ENCODE data around the gene TEDC1.

The TEDC1 gene

GRCh38 chr14:105529319-105529568 is 38.2 kb downstream of the TEDC1 start:
- no peak overlapping the region for H3K9ac ChIP-seq (ENCODE audit: insufficient read length)
- no peaks in the 10 kb centered on the region for H3K36me3 ChIP-seq (ENCODE audit: insufficient read depth, low read length)
- TF ChIP-seq EZH2 (IDR thresholded peaks at IDR 0.05) (no peak), FOXP2 (optimal IDR thresholded peaks at IDR 0.05; ENCODE audit: control extremely low read depth, extremely low read length, insufficient read depth) (no peak), POLR2AphosphoS5 (IDR thresholded peaks at IDR 0.05; ENCODE audit: borderline replicate concordance, low read depth, low read length) (no peak)
- H3K27ac ChIP-seq, result no peak overlapping the region
- DNase-seq (ENCODE audit: low read depth, low spot score), result no peak
- no peaks in the 10 kb centered on the region for H3K9me3 ChIP-seq (ENCODE audit: low read depth, low read length)
- no peak overlapping the region for H3K4me3 ChIP-seq

GRCh38 chr14:105529569-105530284 is 38.7 kb downstream of the TEDC1 start:
- Histone ChIP-seq H3K27ac (no peak overlapping the region), H3K9me3 (ENCODE audit: low read depth, low read length) (no peaks in the 10 kb centered on the region), H3K4me3 (no peak overlapping the region), H3K36me3 (ENCODE audit: insufficient read depth, low read length) (no peaks in the 10 kb centered on the region), H3K9ac (ENCODE audit: insufficient read length) (no peak overlapping the region)
- TF ChIP-seq FOXP2 (optimal IDR thresholded peaks at IDR 0.05; ENCODE audit: control extremely low read depth, extremely low read length, insufficient read depth) (no peak), POLR2AphosphoS5 (IDR thresholded peaks at IDR 0.05; ENCODE audit: borderline replicate concordance, low read depth, low read length) (no peak), EZH2 (IDR thresholded peaks at IDR 0.05) (no peak)
- no peak for DNase-seq (ENCODE audit: low read depth, low spot score)

- Histone ChIP-seq H3K36me3 (ENCODE audit: insufficient read depth, low read length) (no peaks in the 10 kb centered on the region), H3K27ac (no peak overlapping the region), H3K9ac (ENCODE audit: insufficient read length) (no peak overlapping the region), H3K4me3 (no peak overlapping the region), H3K9me3 (ENCODE audit: low read depth, low read length) (no peaks in the 10 kb centered on the region)
- TF ChIP-seq POLR2AphosphoS5 (IDR thresholded peaks at IDR 0.05; ENCODE audit: borderline replicate concordance, low read depth, low read length) (no peak), FOXP2 (optimal IDR thresholded peaks at IDR 0.05; ENCODE audit: control extremely low read depth, extremely low read length, insufficient read depth) (no peak), EZH2 (IDR thresholded peaks at IDR 0.05) (no peak)
- DNase-seq (ENCODE audit: low read depth, low spot score), result no peak
Measured at GRCh38 chr14:105530285-105531087, 39.4 kb downstream of the TEDC1 start.

GRCh38 chr14:105531088-105531893 is 40.2 kb downstream of the TEDC1 start:
- H3K36me3 ChIP-seq (ENCODE audit: insufficient read depth, low read length), result no peaks in the 10 kb centered on the region
- no peak for TF ChIP-seq POLR2AphosphoS5 (IDR thresholded peaks at IDR 0.05; ENCODE audit: borderline replicate concordance, low read depth, low read length)
- TF ChIP-seq FOXP2 (optimal IDR thresholded peaks at IDR 0.05; ENCODE audit: control extremely low read depth, extremely low read length, insufficient read depth), result no peak
- no peak for TF ChIP-seq EZH2 (IDR thresholded peaks at IDR 0.05)
- no peak overlapping the region for H3K4me3 ChIP-seq
- no peaks in the 10 kb centered on the region for H3K9me3 ChIP-seq (ENCODE audit: low read depth, low read length)
- DNase-seq (ENCODE audit: low read depth, low spot score), result no peak
- no peak overlapping the region for H3K27ac ChIP-seq
- no peak overlapping the region for H3K9ac ChIP-seq (ENCODE audit: insufficient read length)

GRCh38 chr14:105531894-105532623 is 41.0 kb downstream of the TEDC1 start:
- no peak for DNase-seq (ENCODE audit: low read depth, low spot score)
- no peak overlapping the region for H3K27ac ChIP-seq
- H3K4me3 ChIP-seq, result no peak overlapping the region
- no peaks in the 10 kb centered on the region for H3K36me3 ChIP-seq (ENCODE audit: insufficient read depth, low read length)
- TF ChIP-seq EZH2 (IDR thresholded peaks at IDR 0.05), result no peak
- TF ChIP-seq POLR2AphosphoS5 (IDR thresholded peaks at IDR 0.05; ENCODE audit: borderline replicate concordance, low read depth, low read length), result no peak
- TF ChIP-seq FOXP2 (optimal IDR thresholded peaks at IDR 0.05; ENCODE audit: control extremely low read depth, extremely low read length, insufficient read depth), result no peak
- H3K9me3 ChIP-seq (ENCODE audit: low read depth, low read length), result no peaks in the 10 kb centered on the region
- no peak overlapping the region for H3K9ac ChIP-seq (ENCODE audit: insufficient read length)

GRCh38 chr14:105532735-105533141 is 41.7 kb downstream of the TEDC1 start:
- TF ChIP-seq FOXP2 (optimal IDR thresholded peaks at IDR 0.05; ENCODE audit: control extremely low read depth, extremely low read length, insufficient read depth), result no peak
- TF ChIP-seq POLR2AphosphoS5 (IDR thresholded peaks at IDR 0.05; ENCODE audit: borderline replicate concordance, low read depth, low read length), result no peak
- no peak for TF ChIP-seq EZH2 (IDR thresholded peaks at IDR 0.05)
- Histone ChIP-seq H3K4me3 (no peak overlapping the region), H3K27ac (no peak overlapping the region), H3K36me3 (ENCODE audit: insufficient read depth, low read length) (no peaks in the 10 kb centered on the region), H3K9ac (ENCODE audit: insufficient read length) (no peak overlapping the region), H3K9me3 (ENCODE audit: low read depth, low read length) (no peaks in the 10 kb centered on the region)
- DNase-seq (ENCODE audit: low read depth, low spot score), result no peak

- no peaks in the 10 kb centered on the region for H3K36me3 ChIP-seq (ENCODE audit: insufficient read depth, low read length)
- no peaks in the 10 kb centered on the region for H3K9me3 ChIP-seq (ENCODE audit: low read depth, low read length)
- no peak overlapping the region for H3K27ac ChIP-seq
- H3K9ac ChIP-seq (ENCODE audit: insufficient read length), result no peak overlapping the region
- DNase-seq (ENCODE audit: low read depth, low spot score), result no peak
- TF ChIP-seq POLR2AphosphoS5 (IDR thresholded peaks at IDR 0.05; ENCODE audit: borderline replicate concordance, low read depth, low read length) (no peak), EZH2 (IDR thresholded peaks at IDR 0.05) (no peak), FOXP2 (optimal IDR thresholded peaks at IDR 0.05; ENCODE audit: control extremely low read depth, extremely low read length, insufficient read depth) (no peak)
- H3K4me3 ChIP-seq, result no peak overlapping the region
Measured at GRCh38 chr14:105533391-105533790, 42.3 kb downstream of the TEDC1 start.
